Measurements from ENCODE around the gene CNKSR2. TPM values are rescaled to one million over a fixed set of nuclear protein-coding genes. Genes with fewer than 3 reads are reported as not detected.

CNKSR2 gene
- total RNA-seq, 1 experiment from 2014 or later = not detected

DNA sequence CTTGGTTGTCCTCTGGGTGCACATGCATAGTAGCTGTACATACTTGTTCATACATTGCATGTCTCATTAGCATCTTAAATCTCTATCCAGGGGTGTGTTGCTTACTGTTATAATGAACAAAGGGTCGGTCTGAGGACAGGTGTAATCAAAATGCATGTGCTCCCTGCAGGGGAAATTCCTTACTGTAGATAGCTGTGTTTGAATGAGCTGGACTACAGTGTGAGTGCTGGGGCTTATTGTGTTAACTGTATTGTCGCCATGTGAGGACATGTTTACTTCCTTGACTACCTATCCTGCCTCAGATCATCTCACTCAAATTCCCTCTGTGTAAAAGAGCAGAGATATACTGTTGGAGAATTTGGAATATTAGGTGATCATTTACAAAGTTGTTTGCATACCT is 185.2 kb downstream of the CNKSR2 start:
- DNase-seq (ENCODE audit: low read depth) = no peak
- in situ Hi-C loops (cut with HindIII; ENCODE audit: low pct_unique_long_range_greater_than_20kb, low sequenced_read_pairs) = no loop called here

DNA sequence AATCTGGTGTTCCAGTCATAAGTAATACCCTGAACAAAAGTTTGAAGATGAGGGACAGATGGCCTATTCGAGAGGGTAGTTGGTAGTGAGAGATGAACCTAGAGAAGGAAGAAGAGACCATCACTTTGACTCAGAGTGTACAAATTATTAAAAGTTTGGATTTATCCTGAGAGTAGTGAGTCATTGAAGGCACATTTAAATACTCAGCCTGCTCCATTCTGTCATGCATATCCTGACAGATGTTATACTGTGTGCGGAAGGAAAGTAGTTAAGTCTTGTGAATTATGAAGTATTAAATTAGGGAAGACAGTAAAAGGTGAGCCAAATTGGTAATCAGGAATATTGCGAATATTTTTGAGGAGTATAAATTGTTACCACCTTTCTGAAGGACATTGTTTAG is 190.8 kb downstream of the CNKSR2 start:
- DNase-seq (ENCODE audit: low read depth) = no peak
- in situ Hi-C loops (cut with HindIII; ENCODE audit: low pct_unique_long_range_greater_than_20kb, low sequenced_read_pairs) = no loop called here

- in situ Hi-C loops (cut with HindIII; ENCODE audit: low pct_unique_long_range_greater_than_20kb, low sequenced_read_pairs) = no loop called here
- DNase-seq (ENCODE audit: low read depth) = no peak
Observed at GRCh38 chrX:21574793-21575192, 200.6 kb downstream of the CNKSR2 start.

GRCh38 chrX:21581479-21581878 is 207.3 kb downstream of the CNKSR2 start:
- no peak for DNase-seq (ENCODE audit: low read depth)
- in situ Hi-C loops (cut with HindIII; ENCODE audit: low pct_unique_long_range_greater_than_20kb, low sequenced_read_pairs) = no loop called here

- in situ Hi-C loops (cut with HindIII; ENCODE audit: low pct_unique_long_range_greater_than_20kb, low sequenced_read_pairs) = no loop called here
Observed at GRCh38 chrX:21586001-21586400, 211.8 kb downstream of the CNKSR2 start.

GRCh38 chrX:21590012-21590776 is 216.0 kb downstream of the CNKSR2 start:
- DNase-seq (ENCODE audit: low read depth) = no peak
- in situ Hi-C loops (cut with HindIII; ENCODE audit: low pct_unique_long_range_greater_than_20kb, low sequenced_read_pairs) = no loop called here

More at GRCh38 chrX:21586001-21586400, 211.8 kb downstream of the CNKSR2 start:
- DNase-seq (ENCODE audit: low read depth) = no peak

DNA sequence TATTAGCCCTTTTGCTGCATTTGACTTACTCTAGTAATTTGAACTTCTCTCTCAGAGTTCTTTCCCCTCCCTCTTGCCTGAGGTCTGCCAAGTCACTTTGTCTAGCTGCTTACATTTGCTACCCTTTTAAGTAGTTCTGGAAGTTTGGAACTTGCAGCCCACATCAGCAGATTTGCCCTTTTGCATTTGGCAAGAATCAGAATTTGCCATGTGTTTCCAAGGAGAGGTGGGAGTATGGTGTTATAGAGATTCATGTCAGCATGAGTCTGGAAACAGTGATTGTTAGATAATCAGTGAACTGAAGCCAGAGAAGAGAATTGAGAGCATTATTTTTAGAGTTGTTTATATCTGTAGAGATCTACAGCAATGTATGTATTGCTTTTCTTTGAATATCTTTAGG is 231.8 kb downstream of the CNKSR2 start:
- in situ Hi-C loops (cut with HindIII; ENCODE audit: low pct_unique_long_range_greater_than_20kb, low sequenced_read_pairs) = no loop called here
- DNase-seq (ENCODE audit: low read depth) = no peak

DNA sequence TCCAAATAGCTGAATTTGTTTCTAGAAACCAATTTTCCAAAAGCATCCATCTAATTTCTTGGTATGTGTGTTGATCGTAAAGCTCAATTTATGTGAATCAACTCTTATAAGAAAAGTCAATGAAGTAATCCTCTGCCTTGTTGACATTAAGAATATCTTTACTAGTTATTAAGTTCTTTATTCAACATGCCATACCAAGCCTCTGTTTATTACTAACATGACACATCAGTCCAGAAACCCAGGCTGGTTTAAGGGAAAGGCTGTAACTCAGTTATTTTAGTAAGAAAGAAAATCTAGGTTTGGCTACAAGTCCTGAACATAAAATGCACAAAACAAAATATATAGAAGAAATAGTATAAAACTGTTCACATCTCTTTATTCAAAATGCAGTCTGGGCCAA is 235.9 kb downstream of the CNKSR2 start:
- in situ Hi-C loops (cut with HindIII; ENCODE audit: low pct_unique_long_range_greater_than_20kb, low sequenced_read_pairs) = no loop called here
- no peak for DNase-seq (ENCODE audit: low read depth)

GRCh38 chrX:21612154-21612553 is 237.9 kb downstream of the CNKSR2 start:
- in situ Hi-C loops (cut with HindIII; ENCODE audit: low pct_unique_long_range_greater_than_20kb, low sequenced_read_pairs) = no loop called here

GRCh38 chrX:21616386-21616785 is 242.2 kb downstream of the CNKSR2 start:
- in situ Hi-C loops (cut with HindIII; ENCODE audit: low pct_unique_long_range_greater_than_20kb, low sequenced_read_pairs) = no loop called here
- no peak for DNase-seq (ENCODE audit: low read depth)

More at GRCh38 chrX:21612154-21612553, 237.9 kb downstream of the CNKSR2 start:
- DNase-seq (ENCODE audit: low read depth) = no peak

DNA sequence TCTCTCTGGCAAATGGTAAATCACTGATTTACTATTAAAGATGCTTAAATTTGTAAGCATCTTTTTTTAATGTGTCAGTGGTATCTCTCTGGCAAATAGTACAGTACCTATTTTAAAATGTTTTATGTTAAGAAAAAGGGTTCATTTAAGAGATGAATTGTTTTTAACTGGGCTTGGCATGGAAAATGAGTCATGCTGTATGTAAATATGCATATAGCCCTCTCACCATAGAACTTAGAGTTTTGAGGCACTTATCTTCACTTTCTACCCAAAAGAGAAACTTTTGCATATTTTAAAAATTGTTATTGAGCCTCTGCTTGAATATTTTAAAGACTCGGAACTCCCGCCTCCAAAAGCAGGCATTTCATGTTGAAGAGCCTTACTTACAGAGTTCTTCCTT is 246.0 kb downstream of the CNKSR2 start:
- in situ Hi-C loops (cut with HindIII; ENCODE audit: low pct_unique_long_range_greater_than_20kb, low sequenced_read_pairs) = no loop called here
- no peak for DNase-seq (ENCODE audit: low read depth)

DNA sequence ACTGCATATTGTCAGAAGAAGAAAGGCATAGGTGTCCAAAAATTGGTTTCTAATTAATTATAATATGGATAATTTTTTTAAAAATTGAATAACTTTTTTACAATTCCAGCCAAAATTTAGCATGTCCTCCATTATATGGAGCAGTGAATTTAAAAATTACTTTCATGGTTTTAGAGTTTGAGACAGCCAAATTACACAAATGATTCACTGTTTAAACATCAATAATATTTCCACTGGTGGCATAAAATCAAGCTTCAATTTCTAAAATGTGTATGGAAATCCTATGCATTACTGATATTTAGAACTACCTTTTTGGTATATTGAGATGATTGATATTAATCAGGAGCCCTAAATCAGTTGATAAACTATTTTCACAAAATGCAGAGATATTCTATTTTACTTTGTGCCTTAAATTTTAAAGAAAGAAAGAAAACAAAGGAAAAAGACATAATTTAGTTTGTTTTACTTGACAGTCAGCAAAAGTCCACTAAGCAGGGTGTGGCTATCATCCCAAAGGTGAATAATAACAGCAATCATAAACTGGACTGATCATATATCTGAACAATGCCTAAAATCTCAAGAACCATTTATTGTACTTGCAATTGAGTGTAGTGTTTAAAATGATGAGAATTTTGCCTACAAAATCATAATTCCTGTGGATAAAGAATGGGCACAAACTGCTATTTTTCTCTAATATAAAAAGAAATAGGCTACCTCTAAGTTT is 249.7 kb downstream of the CNKSR2 start:
- in situ Hi-C loops (cut with HindIII; ENCODE audit: low pct_unique_long_range_greater_than_20kb, low sequenced_read_pairs) = no loop called here
- DNase-seq (ENCODE audit: low read depth) = no peak

- in situ Hi-C loops (cut with HindIII; ENCODE audit: low pct_unique_long_range_greater_than_20kb, low sequenced_read_pairs) = no loop called here
- no peak for DNase-seq (ENCODE audit: low read depth)
Observed at GRCh38 chrX:21632027-21632426, 257.8 kb downstream of the CNKSR2 start.

DNA sequence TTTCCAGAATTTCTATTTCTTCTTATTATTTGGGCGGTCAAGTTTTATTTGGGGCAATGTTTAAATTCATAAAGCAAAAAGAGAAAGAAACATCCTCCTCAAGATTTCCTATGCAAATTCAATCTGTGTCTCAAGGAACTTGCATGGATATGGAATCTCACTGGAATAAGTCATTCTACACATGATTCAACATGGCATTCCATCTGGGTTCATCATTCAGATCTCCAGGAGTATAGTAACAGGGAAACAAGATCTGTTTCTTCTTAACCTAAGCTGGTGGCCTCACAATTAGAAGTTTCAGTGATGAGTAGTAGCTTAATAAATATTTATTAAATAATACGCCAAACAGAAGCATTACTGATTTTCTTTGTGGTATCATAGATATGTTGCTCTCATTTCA is 264.1 kb downstream of the CNKSR2 start:
- DNase-seq (ENCODE audit: low read depth) = no peak
- in situ Hi-C loops (cut with HindIII; ENCODE audit: low pct_unique_long_range_greater_than_20kb, low sequenced_read_pairs) = no loop called here

DNA sequence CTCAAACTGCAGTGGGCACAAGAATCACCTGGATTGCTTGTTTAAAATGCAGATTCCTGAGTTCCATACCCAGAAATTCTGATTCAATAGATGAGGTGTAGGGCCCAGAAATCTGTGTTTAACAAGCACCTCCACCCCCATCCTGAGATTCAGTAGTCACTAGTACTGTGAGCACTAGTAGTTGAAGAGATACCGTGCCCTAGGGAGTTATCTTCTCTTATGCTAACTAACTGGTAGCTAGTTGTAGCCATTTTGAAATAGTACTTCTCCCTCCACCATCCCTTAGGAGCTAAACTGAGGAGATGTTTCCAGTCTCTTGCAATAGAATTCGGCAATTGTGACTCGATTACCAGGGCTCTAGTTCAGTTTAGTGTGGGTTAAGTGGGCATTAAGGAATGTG is 265.6 kb downstream of the CNKSR2 start:
- DNase-seq (ENCODE audit: low read depth) = no peak
- in situ Hi-C loops (cut with HindIII; ENCODE audit: low pct_unique_long_range_greater_than_20kb, low sequenced_read_pairs) = no loop called here

GRCh38 chrX:21645431-21645830 is 271.2 kb downstream of the CNKSR2 start:
- in situ Hi-C loops (cut with HindIII; ENCODE audit: low pct_unique_long_range_greater_than_20kb, low sequenced_read_pairs) = no loop called here
- no peak for DNase-seq (ENCODE audit: low read depth)

GRCh38 chrX:21645886-21646285 is 271.7 kb downstream of the CNKSR2 start:
- in situ Hi-C loops (cut with HindIII; ENCODE audit: low pct_unique_long_range_greater_than_20kb, low sequenced_read_pairs) = no loop called here
- no peak for DNase-seq (ENCODE audit: low read depth)

GRCh38 chrX:21655901-21656586 is 281.8 kb downstream of the CNKSR2 start:
- no peak for DNase-seq (ENCODE audit: low read depth)
- in situ Hi-C loops (cut with HindIII; ENCODE audit: low pct_unique_long_range_greater_than_20kb, low sequenced_read_pairs) = no loop called here

- DNase-seq (ENCODE audit: low read depth) = no peak
Observed at GRCh38 chrX:21656587-21657317, 282.5 kb downstream of the CNKSR2 start.

More at GRCh38 chrX:21656587-21657317, 282.5 kb downstream of the CNKSR2 start:
- in situ Hi-C loops (cut with HindIII; ENCODE audit: low pct_unique_long_range_greater_than_20kb, low sequenced_read_pairs) = no loop called here
